CD8-positive, alpha-beta memory T cell (primary cell): Measurements from ENCODE around the gene MAGI1. TPM values are rescaled to one million over a fixed set of nuclear protein-coding genes. Genes with fewer than 3 reads are reported as not detected.

Experiments used
- CTCF ChIA-PET: fragments of 350-600 bp; sonication (Branson Sonifier 250); formaldehyde crosslinking; loops from one replicate; lab custom pipeline; 2021; ENCODE audit warnings: antibody characterized with exemption; lab: Charles Lee
- POLR2A ChIA-PET: fragments of 350-600 bp; sonication (Branson Sonifier 250); formaldehyde crosslinking; loops from one replicate; lab custom pipeline; 2021; ENCODE audit warnings: antibody characterized with exemption; lab: Charles Lee
- DNase-seq, 5 donors: peaks; one replicate each; pipeline versions ENCODE4 v3.0.0 to v3.0.0-alpha.2; 2020 to 2022; ENCODE audit warnings: mixed read lengths in 1 of 5
- H3K27ac ChIP-seq: one replicate; pipeline ENCODE4 v1.7.0; 2013; ENCODE audit warnings: low read depth, mild to moderate bottlenecking, low read length, moderate library complexity
- H3K27me3 ChIP-seq: 2 replicates; pipeline ENCODE4 v1.7.0; 2013; ENCODE audit warnings: low read length, mild to moderate bottlenecking; ENCODE audit not compliant: insufficient read depth, poor library complexity, severe bottlenecking
- H3K36me3 ChIP-seq: 2 replicates; pipeline ENCODE4 v1.7.0; 2013; ENCODE audit warnings: mild to moderate bottlenecking, low read length, moderate library complexity; ENCODE audit not compliant: insufficient read depth
- H3K4me1 ChIP-seq: 2 replicates; pipeline ENCODE4 v1.7.0; 2013; ENCODE audit warnings: mild to moderate bottlenecking, low read length, moderate library complexity; ENCODE audit not compliant: insufficient read depth
- H3K4me3 ChIP-seq: 2 replicates; pipeline ENCODE4 v1.7.0; 2013; ENCODE audit warnings: mild to moderate bottlenecking, low read length
- H3K9me3 ChIP-seq: 2 replicates; pipeline ENCODE4 v1.7.0; 2013; ENCODE audit warnings: mild to moderate bottlenecking, low read length
- H3K27ac Mint-ChIP-seq, 8 donors: one replicate each; pipeline ENCODE4 v1.8.0; 2020 to 2021; ENCODE audit warnings: mixed read lengths in 8 of 8, mild to moderate bottlenecking in 6 of 8, inconsistent platforms in 3 of 8, moderate library complexity in 3 of 8
- H3K27me3 Mint-ChIP-seq, 2 donors: one replicate each; pipeline ENCODE4 v1.8.0; 2020 to 2021; ENCODE audit warnings: mixed read lengths in 2 of 2, mild to moderate bottlenecking in 1 of 2, moderate library complexity in 1 of 2
- H3K36me3 Mint-ChIP-seq, 3 donors: one replicate each; pipeline ENCODE4 v1.8.0; 2020 to 2021; ENCODE audit warnings: mixed read lengths in 3 of 3, inconsistent platforms in 1 of 3, mild to moderate bottlenecking in 1 of 3
- H3K4me1 Mint-ChIP-seq, 3 donors: one replicate each; pipeline ENCODE4 v1.8.0; 2020 to 2021; ENCODE audit warnings: mixed read lengths in 3 of 3, inconsistent platforms in 1 of 3, mild to moderate bottlenecking in 1 of 3
- H3K4me3 Mint-ChIP-seq, 7 donors: one replicate each; pipeline ENCODE4 v1.8.0; 2020 to 2021; ENCODE audit warnings: mixed read lengths in 7 of 7, mild to moderate bottlenecking in 6 of 7, moderate library complexity in 4 of 7, inconsistent platforms in 2 of 7
- H3K9me3 Mint-ChIP-seq, 5 donors: one replicate each; pipeline ENCODE4 v1.8.0; 2020 to 2022; ENCODE audit warnings: mixed read lengths in 5 of 5, mild to moderate bottlenecking in 3 of 5, moderate library complexity in 2 of 5, inconsistent platforms in 1 of 5
- polyA plus RNA-seq: library from polyadenylated mRNA; unstranded; fragments of 300-500 nt; fragmentation: Illumina TruSeq; gene quantifications from one replicate; pipeline ENCODE4 v1.2.3, GENCODE V29; 2021
- total RNA-seq, 2 experiments: library from RNA; stranded (reverse); gene quantifications; one replicate each; pipeline ENCODE4 v1.2.3, GENCODE V29; 2021

Gene MAGI1
- total and polyA plus RNA-seq, 3 experiments from 2014 or later = 0.15 to 0.42 TPM; not detected in 1

- H3K4me3 ChIP-seq = no peak overlapping the region
- no peaks in the 10 kb centered on the region for H3K4me1 Mint-ChIP-seq
- H3K9me3 ChIP-seq = no peaks in the 10 kb centered on the region
- DNase-seq = no peak
- CTCF ChIA-PET = no interaction called here
- no peak overlapping the region for H3K27ac ChIP-seq
- H3K4me1 ChIP-seq = no peaks in the 10 kb centered on the region
- no peak overlapping the region for H3K27ac Mint-ChIP-seq
- no peaks in the 10 kb centered on the region for H3K36me3 ChIP-seq
- H3K27me3 ChIP-seq = no peaks in the 10 kb centered on the region
- no peak overlapping the region for H3K4me3 Mint-ChIP-seq
- H3K27me3 Mint-ChIP-seq = peaks cover 0 to 4% of the 10 kb centered on the region in 2 donors
- no peaks in the 10 kb centered on the region for H3K36me3 Mint-ChIP-seq
- H3K9me3 Mint-ChIP-seq = peaks cover 0 to 9% (median 3%) of the 10 kb centered on the region in 5 donors
- POLR2A ChIA-PET = no interaction called here
These were observed 435.1 kb downstream of the MAGI1 start for GRCh38 chr3:65603631-65604030.

- Histone ChIP-seq H3K4me1 (no peaks in the 10 kb centered on the region), H3K36me3 (no peaks in the 10 kb centered on the region), H3K4me3 (no peak overlapping the region), H3K27ac (no peak overlapping the region), H3K9me3 (no peaks in the 10 kb centered on the region), H3K27me3 (no peaks in the 10 kb centered on the region)
- peaks cover 0 to 12% (median 0%) of the 10 kb centered on the region in 5 donors for H3K9me3 Mint-ChIP-seq
- ChIA-PET POLR2A (no interaction called here), CTCF (no interaction called here)
- no peaks in the 10 kb centered on the region for H3K4me1 Mint-ChIP-seq
- no peak for DNase-seq
- H3K4me3 Mint-ChIP-seq = no peak overlapping the region
- H3K27me3 Mint-ChIP-seq = peaks cover 2 to 20% of the 10 kb centered on the region in 2 donors
- H3K36me3 Mint-ChIP-seq = no peaks in the 10 kb centered on the region
- no peak overlapping the region for H3K27ac Mint-ChIP-seq
These were observed 437.8 kb downstream of the MAGI1 start for GRCh38 chr3:65600888-65601287.

- Mint-ChIP-seq H3K36me3 (no peaks in the 10 kb centered on the region), H3K27ac (no peak overlapping the region), H3K4me1 (no peaks in the 10 kb centered on the region), H3K27me3 (peaks cover 2 to 20% of the 10 kb centered on the region in 2 donors), H3K4me3 (no peak overlapping the region), H3K9me3 (peaks cover 0 to 13% (median 3%) of the 10 kb centered on the region in 5 donors)
- Histone ChIP-seq H3K27me3 (no peaks in the 10 kb centered on the region), H3K4me3 (no peak overlapping the region), H3K9me3 (no peaks in the 10 kb centered on the region), H3K36me3 (no peaks in the 10 kb centered on the region), H3K27ac (no peak overlapping the region), H3K4me1 (no peaks in the 10 kb centered on the region)
- POLR2A ChIA-PET = no interaction called here
- DNase-seq = no peak
- CTCF ChIA-PET = no interaction called here
These were observed 440.7 kb downstream of the MAGI1 start for GRCh38 chr3:65597952-65598413.

- Histone ChIP-seq H3K9me3 (no peaks in the 10 kb centered on the region), H3K4me1 (no peaks in the 10 kb centered on the region), H3K27ac (no peak overlapping the region), H3K27me3 (no peaks in the 10 kb centered on the region), H3K36me3 (no peaks in the 10 kb centered on the region), H3K4me3 (no peak overlapping the region)
- DNase-seq = no peak
- ChIA-PET CTCF (no interaction called here), POLR2A (no interaction called here)
- H3K9me3 Mint-ChIP-seq = peaks cover 0 to 13% (median 3%) of the 10 kb centered on the region in 5 donors
- no peak overlapping the region for H3K27ac Mint-ChIP-seq
- H3K4me3 Mint-ChIP-seq = no peak overlapping the region
- H3K4me1 Mint-ChIP-seq = no peaks in the 10 kb centered on the region
- no peaks in the 10 kb centered on the region for H3K36me3 Mint-ChIP-seq
- H3K27me3 Mint-ChIP-seq = peaks cover 2 to 20% of the 10 kb centered on the region in 2 donors
These were observed 441.3 kb downstream of the MAGI1 start for GRCh38 chr3:65597226-65597951.

- no peak overlapping the region for H3K4me3 Mint-ChIP-seq
- no peak overlapping the region for H3K4me3 ChIP-seq
- ChIA-PET CTCF (no interaction called here), POLR2A (no interaction called here)
- H3K27me3 Mint-ChIP-seq = peaks cover 2 to 20% of the 10 kb centered on the region in 2 donors
- H3K36me3 ChIP-seq = no peaks in the 10 kb centered on the region
- H3K27ac ChIP-seq = no peak overlapping the region
- H3K4me1 ChIP-seq = no peaks in the 10 kb centered on the region
- no peaks in the 10 kb centered on the region for H3K27me3 ChIP-seq
- H3K27ac Mint-ChIP-seq = no peak overlapping the region
- H3K4me1 Mint-ChIP-seq = no peaks in the 10 kb centered on the region
- H3K9me3 ChIP-seq = no peaks in the 10 kb centered on the region
- DNase-seq = no peak
- no peaks in the 10 kb centered on the region for H3K36me3 Mint-ChIP-seq
- H3K9me3 Mint-ChIP-seq = peaks cover 0 to 13% (median 3%) of the 10 kb centered on the region in 5 donors
These were observed 442.0 kb downstream of the MAGI1 start for GRCh38 chr3:65596571-65597225.

GRCh38 chr3:65596029-65596300, 442.8 kb downstream of the MAGI1 start:
- Mint-ChIP-seq H3K9me3 (peaks cover 0 to 15% (median 3%) of the 10 kb centered on the region in 5 donors), H3K27ac (no peak overlapping the region), H3K27me3 (peaks cover 2 to 20% of the 10 kb centered on the region in 2 donors), H3K4me1 (no peaks in the 10 kb centered on the region), H3K4me3 (no peak overlapping the region), H3K36me3 (no peaks in the 10 kb centered on the region)
- Histone ChIP-seq H3K27me3 (no peaks in the 10 kb centered on the region), H3K36me3 (no peaks in the 10 kb centered on the region), H3K9me3 (no peaks in the 10 kb centered on the region), H3K27ac (no peak overlapping the region), H3K4me3 (no peak overlapping the region), H3K4me1 (no peaks in the 10 kb centered on the region)
- CTCF ChIA-PET = no interaction called here
- no peak for DNase-seq
- POLR2A ChIA-PET = no interaction called here

- no peak overlapping the region for H3K27ac Mint-ChIP-seq
These were observed 443.3 kb downstream of the MAGI1 start for GRCh38 chr3:65595222-65596028.

More at GRCh38 chr3:65595222-65596028, 443.3 kb downstream of the MAGI1 start:
- Mint-ChIP-seq H3K9me3 (peaks cover 0 to 15% (median 3%) of the 10 kb centered on the region in 5 donors), H3K36me3 (no peaks in the 10 kb centered on the region), H3K27me3 (peaks cover 2 to 20% of the 10 kb centered on the region in 2 donors), H3K4me3 (no peak overlapping the region), H3K4me1 (no peaks in the 10 kb centered on the region)
- Histone ChIP-seq H3K4me3 (no peak overlapping the region), H3K36me3 (no peaks in the 10 kb centered on the region), H3K27ac (peak overlapping the region; percentile 45), H3K4me1 (no peaks in the 10 kb centered on the region), H3K27me3 (no peaks in the 10 kb centered on the region), H3K9me3 (no peaks in the 10 kb centered on the region)
- DNase-seq = no peak
- POLR2A ChIA-PET = no interaction called here
- CTCF ChIA-PET = no interaction called here
